T-helper 1 cell (primary cell): Measurements from ENCODE around the gene PTPN4.
"Not testable (repeated sequence)": the region's sequence is repeated elsewhere in the genome, so short reads cannot be mapped to it uniquely, and the experiment has no call there.

ENCODE experiments used
- DNase-seq, 5 donors: peaks; one replicate each; pipeline ENCODE4 v3.0.0-alpha.2; 2012 to 2020

PTPN4 gene

DNA sequence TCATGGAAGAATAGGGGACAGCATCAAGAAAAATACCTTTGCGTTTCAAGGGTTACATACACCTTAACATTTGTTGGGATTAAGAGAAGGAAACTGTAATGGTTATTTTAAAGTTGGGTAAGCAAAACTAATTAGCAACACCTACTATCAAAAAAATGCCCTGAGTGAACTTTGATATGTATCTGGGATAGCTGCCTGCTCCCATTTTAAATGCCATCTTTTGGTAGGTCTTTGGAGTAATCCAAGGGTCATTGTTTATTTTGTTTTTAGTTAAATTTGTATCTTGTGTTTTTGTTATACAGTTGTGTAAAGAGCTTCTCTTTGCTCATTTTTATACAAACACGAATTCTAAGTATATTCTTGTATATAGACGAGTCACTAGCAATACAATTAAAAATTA is 9.9 kb downstream of the PTPN4 start:
- DNase-seq = no peak

DNA sequence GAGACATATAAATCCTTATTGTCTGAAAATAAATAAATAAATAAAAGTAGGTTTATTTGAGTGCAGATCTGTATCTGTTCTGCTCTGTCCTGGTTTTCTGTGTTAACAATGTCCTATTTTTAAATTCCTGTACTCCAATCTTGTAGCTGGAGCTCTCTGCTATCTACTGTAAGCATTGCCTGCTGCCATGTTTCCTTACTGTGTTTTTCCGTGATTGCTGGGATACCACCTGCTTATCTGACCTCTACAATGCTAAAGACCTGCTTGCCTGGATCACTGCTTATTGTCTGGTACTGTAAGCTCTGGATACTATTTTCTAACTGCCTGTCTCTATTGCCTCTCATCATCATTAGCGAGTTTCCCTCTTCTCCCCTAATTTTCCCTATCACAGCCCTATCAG is 11.6 kb downstream of the PTPN4 start:
- DNase-seq = no peak

DNA sequence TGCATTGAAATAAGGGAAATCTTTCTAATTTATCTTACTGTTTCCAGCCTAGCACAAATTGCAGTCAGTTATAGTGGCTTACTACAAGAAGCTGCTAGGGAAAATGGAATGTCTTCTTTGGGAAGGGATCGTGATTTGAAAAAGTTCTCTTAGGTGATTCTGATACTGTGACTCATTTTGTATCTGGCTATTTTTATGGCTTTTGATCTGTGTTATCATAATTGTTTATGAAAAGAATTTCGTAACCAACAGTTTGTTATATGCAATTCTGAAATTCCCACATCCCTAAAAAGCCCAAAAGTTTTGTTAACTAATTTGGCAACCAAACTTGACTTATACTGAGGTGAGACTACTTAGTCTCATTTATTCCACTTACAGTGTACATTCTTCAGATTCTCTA is 12.4 kb downstream of the PTPN4 start:
- DNase-seq = no peak

DNA sequence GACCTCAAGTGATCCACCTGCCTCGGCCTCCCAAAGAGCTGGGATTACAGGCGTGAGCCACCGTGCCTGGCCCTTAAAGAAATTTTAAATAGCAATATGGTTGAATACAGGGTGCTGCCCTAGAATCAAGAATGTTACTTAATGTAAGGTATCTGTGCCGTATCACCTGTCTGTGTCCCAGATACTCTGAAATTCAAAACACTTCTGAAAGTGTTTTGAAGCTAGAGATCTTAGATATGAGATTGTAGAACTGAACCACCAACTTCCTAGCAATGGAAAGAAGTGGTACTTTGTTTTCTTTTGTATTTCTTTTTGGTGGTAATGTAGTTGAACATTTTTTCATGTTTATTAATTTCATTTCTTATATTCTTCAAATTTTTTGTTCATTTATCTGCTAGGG is 13.0 kb downstream of the PTPN4 start:
- DNase-seq = no peak

DNA sequence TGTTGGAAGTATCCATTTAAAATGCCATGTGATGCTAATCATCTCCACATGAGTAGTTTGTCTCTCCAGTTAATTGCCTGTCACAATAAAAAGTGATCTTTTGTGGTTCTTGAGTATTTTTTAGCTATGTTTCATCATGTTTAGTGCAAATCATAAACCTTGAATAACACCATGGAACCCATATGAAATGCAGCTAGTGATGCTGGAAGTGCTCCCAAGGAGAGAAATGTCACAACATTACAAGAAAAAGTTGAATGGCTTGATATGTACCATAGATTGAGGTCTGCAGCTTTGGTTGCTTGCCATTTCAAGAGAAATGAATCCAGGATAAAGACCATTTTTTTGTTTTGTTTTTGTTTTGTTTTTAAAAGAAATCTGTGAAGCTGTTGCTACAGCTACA is 14.3 kb downstream of the PTPN4 start:
- DNase-seq = no peak

DNA sequence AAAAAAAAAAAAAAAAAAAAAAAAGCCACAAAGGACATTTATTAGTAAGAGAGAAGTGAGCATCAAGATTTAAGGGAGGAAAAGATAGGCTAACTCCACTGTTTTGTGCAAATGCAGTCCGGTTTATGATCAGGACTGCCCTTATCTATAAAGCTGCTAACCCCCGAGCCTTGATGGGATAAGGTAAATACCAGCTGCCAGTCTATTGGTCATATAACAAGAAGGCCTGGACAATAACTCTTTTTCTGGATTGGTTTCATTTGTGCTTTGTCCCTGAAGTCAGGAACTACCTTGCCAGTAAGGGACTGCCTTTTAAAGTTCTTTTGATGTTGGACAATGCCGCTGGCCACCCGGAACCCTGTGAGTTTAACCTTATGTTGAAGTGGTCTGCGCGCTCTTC is 15.4 kb downstream of the PTPN4 start:
- DNase-seq = no peak

DNA sequence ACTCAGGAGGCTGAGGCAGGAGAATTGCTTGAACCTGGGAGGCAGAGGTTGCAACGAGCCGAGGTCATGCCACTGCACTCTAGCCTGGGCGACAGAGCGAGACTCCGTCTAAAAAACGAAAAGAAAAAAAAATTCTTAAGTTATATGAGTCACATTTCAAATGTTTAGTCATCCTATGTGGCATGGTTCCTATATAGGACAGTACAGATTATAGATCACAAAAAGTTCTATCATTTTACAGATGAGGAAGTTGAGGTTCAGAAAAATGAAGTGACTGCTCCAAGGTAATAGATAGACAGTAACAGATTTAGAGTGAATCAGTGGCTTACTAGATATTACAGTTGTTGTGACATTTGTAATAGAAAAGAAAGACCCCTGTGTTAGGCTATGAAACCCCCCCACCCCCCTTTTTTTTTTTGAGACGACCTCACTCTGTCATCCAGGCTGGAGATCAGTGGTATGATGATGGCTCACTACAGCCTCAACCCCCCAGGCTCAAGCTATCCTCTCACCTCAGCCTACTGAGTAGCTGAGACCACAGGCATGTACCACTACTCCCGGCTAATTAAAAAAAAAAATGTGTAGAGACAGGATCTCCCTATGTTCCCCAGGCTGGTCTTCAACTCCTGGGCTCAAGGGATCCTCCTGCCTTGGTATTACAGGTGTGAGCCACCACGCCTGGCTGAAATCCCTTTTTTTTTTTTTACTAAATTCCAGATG is 22.7 kb downstream of the PTPN4 start:
- DNase-seq = no peak

DNA sequence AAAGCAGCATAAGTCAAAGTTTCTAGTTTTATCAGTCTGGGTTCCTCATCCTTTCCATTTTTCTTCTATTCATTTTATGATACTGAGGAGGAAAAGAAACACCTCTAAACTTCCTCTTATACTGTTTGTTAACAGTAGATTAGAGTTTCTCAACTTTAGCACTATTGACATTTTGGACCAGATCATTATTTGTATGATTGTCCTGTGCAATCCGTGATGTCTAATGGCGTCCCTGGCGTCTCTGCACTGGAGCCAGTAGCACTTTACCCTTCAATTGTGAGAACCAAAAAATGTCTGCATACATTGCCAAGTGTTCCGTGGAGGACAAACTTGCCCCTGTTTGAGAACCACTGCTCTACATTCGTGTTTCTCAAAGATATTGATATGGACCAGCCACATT is 25.2 kb downstream of the PTPN4 start:
- no peak for DNase-seq

DNA sequence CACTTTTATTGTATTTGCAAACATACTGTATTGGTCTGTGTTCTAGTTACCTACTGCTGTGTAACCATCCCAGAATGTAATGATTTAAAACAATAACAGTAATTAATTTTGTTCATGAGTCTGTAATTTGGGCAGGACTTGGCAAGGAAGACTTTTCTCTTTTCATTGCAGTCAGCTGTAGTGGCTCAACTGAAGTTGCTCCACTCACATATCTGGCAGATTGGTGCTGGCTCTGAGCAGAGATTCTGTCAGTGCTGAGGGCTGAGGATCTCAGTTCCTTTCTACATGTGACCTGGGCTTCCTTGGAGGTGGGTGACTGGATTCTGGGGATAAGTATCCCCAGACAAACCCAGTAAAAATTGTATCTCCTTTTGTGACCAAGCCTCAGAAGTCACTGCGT is 26.6 kb downstream of the PTPN4 start:
- DNase-seq = no peak

DNA sequence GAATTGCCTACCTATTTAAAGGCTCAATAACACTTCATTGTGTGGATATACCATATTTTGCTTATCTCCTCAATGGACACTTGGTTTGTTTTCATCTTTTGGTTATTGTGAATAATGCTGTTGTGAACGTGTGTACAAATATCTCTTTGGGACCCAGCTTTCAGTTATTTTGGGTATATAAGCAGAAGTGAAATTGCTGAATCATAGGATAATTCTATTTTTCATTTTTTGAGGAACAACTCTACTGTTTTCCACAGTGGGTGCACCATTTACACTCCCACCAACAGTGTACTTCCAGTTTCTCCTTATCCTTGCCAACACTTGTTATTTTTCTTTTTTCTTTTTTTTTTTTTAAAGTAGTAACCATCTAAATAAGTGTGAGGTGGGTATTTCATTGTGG is 29.0 kb downstream of the PTPN4 start:
- no peak for DNase-seq

DNA sequence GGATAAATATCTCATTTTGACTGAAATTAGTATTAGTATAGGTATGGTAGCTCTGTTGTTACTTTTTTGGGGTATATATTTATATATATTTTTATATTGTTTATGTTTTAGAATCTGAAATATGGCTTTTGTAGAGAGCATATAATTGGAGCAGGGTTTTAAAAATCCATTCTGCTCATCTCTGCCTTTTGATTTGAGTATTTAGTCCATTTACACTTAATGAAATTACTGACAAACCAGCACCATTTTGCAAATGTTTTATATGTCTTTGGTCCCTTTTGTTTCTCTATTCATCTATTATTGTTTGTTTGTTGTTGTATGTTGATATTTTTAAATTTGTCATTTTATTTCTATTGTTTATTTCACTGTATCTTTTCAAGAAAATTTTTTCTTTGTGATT is 30.7 kb downstream of the PTPN4 start:
- no peak for DNase-seq

DNA sequence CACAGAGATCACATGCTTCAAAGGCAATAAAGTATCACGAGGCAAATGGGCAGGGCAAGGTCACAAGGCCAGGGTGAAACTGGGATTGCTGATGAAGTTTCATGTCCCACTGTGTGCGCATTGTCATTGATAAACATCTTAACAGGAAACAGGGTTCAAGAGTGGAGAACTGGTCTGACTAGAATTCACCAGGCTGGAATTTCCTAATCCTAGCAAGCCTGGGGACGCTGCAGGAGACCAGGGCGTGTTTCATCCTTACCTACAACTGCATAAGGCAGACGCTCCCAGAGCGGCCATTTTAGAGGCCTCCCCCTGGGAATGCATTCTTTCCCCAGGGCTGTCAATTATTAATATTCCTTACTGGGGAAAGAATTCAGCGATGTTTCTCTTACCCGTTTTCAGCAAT is 33.2 kb downstream of the PTPN4 start:
- no peak for DNase-seq

DNA sequence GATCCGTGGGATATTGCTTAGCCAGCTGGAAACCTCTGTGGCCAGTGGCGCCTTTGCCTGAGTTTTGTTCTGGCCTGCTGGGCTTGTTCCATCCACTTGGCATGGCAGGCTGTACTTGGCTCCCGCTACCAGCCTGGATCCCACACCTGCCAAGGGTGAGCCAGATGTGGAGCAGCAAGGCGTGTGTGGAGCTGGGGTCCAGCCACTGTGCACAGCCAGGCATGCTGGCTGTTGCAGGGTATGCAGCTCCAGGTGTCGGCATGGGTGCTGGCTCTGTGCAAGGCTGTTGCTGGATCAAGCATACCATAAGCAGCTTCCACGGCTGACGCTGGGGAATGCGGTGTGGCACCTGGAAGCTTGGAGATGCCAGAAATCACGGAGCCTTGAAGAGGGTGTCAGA is 34.5 kb downstream of the PTPN4 start:
- no peak for DNase-seq

DNA sequence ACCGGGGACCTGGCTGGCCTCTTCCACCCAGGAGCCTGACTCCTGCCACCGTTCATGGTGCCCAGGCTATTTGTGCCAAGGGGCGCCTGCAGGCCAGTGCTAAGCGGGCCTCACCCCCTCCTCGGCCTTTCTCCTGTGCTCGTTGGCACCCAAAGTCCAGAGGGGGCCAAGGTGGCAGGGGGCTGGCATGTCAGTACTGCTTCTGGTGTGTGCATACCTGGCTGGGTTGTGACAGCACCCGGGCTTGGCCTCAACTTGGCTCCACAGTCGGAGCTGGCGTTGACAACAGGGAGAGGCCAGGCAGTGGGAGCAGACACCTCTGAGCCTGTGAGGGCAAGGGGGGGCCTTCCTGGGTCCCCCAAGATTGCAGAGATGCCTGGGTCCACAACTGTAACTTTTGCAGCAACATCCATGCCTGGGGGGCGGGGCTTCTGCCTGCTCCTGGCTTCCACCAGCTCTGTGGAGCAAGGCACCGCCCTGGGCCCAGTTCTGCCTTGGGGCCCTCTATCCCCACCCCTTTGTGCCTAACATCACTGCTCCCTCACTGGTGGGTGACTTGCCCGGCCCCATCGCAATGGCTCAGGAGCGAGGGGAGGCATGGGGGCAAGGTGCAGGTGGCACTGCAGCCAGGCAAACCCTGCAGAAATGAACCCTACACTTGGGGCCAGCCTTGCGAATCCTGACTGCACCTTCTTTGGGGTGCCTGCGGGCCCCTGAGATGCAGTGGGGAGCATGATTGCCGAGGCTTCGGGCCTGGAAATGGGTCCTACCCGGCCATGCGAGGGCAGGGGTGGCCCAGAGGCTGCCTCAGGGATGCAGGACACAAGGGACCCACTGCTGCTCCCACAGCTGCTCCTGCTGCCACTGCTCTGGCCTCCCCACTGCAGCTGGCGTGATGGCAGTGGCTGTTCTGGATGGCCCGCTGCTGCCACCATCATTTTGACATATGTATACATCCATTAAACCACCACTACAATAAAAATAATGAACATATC is 35.9 kb downstream of the PTPN4 start:
- no peak for DNase-seq

DNA sequence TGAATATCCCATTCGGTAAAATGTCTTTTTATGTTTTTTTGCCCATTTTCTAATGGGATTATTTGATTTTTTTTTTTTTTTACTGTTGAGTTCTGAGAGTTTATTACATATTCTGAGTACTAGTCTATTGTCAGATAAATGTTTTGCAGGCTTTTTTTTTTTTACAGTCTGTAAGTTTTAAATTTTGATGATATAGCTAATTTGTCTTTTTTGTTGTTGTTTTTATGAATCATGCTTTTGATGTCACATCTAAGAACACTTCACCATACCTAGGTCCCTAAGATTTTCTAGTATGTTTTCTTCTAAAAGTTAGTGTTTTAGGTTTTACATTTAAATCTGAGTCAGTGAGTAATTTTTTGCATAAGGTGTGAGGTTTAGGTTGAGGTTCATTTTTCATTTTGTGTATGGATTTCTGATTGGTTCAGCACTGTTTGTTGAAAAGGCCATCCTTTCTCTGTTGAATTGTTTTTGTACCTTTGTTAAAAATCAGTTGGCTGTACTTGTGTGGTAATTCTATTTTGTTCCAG is 40.7 kb downstream of the PTPN4 start:
- DNase-seq = no peak

DNA sequence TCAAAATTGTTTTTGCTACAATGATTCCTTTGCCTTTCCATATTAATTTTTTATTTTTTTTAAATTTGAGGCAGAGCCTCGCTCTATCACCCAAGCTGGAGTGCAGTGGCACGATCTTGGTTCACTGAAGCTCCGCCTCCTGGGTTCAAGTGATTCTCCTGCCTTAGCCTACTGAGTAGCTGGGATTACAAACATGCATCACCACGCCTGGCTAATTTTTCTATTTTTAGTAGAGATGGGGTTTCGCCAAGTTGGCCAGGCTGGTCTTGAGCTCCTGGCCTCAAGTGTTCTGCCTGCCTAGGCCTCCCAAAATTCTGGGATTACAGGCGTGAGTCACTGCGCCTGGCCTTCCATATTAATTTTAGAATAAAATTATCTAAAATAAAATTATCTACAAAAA is 41.3 kb downstream of the PTPN4 start:
- DNase-seq = no peak

DNA sequence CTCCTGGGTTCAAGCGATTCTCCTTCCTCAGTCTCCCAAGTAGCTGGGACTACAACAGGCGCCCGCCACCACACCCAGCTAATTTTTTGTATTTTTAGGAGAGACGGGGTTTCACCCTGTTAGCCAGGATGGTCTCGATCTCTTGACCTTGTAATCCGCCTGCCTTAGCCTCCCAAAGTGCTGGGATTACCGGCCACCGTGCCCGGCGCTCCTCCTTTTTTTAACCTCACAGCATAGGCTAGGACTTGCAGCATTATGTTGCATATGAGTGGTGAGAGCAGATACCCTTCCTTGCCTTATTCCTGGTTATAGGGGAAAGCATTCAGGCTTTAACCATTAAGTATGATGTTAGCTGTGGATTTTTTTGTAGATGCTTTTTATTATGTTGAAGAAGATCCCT is 42.3 kb downstream of the PTPN4 start:
- not testable (repeated sequence) for DNase-seq

DNA sequence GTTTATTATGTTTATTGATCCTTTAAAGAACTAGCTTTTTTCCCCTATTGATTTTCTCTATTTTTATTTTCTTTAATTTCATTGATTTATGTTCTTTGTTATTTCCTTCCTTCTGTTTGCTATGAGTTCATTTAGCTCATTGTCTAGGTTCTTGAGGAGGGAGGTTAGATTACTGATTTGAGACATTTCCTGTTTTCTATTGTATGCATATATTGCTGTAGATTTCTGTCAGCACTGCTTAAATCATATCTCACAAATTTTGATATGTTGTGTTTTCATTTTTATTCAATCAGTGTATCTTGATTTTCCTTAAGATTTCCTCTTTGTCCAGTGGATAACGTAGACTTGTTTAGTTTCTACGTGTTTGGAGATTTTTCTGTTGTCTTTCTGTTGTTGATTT is 43.4 kb downstream of the PTPN4 start:
- no peak for DNase-seq

DNA sequence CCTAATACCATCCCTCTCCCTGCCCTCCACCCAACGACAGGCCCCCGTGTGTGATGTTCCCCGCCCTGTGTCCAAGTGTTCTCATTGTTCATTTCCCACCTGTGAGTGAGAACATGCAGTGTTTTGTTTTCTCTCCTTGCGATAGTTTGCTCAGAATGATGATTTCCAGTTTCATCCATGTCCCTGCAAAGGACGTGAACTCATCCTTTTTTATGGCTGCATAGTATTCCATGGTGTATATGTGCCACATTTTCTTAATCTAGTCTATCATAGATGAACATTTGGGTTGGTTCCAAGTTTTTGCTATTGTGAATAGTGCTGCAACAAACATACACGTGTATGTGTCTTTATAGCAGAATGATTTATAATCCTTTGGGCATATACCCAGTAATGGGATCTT is 44.7 kb downstream of the PTPN4 start:
- not testable (repeated sequence) for DNase-seq

DNA sequence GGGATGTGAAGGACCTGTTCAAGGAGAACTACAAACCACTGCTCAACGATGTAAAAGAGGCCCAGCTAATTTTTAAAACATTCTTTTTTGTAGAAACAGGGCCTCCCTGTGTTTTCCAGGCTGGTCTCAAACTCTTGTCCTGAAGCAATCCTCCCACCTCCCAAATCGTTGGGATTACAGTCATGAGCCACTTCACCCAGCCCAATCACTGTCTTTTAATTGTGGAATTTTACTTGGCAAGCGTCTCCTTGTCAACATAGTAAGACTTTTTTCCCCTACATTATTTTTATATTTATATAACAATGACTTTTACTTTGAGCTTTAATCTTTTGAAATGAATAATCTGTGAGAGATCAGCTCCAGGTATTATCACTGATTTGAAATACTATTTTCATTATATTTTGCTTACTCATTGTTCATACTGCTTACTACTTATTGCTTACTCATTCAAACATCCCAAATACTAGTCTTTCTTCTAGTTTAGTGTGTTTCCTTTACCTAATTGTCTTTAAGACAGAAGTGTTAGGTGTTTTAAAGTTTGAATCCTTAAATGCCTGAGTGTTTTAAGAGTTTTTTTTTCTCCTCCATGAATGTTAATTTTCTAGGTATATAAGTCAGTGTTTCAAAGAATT is 48.9 kb downstream of the PTPN4 start:
- DNase-seq = no peak

DNA sequence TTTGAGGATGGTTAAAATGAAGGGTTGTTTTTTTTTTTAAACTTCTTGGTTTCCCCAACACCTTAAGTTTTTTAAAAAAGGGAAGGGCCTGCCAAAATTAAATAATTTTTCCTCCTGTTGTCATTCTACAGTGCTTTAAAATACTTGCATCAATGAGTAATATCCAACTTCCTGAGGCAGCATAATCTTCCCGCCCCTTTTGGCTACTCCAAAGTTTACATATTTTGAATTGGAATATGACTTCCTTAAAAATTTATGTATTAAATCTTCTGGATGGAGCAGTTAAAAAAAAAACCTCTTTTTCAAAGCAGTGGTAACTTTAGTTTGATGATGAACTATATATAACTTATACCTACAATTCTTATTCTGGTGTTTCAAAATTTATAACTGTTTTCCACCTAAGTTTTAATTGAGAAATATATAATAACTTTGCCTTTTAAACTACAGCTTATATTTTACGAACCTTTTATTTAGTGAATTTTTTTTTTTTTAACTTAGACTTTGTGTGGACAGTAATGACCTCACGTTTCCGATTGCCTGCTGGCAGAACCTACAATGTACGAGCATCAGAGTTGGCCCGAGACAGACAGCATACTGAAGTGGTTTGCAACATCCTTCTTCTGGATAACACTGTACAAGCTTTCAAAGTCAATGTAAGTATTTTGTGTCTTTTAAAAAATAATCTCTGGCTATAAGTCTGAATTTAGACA is 49.8 kb downstream of the PTPN4 start:
- DNase-seq = no peak

DNA sequence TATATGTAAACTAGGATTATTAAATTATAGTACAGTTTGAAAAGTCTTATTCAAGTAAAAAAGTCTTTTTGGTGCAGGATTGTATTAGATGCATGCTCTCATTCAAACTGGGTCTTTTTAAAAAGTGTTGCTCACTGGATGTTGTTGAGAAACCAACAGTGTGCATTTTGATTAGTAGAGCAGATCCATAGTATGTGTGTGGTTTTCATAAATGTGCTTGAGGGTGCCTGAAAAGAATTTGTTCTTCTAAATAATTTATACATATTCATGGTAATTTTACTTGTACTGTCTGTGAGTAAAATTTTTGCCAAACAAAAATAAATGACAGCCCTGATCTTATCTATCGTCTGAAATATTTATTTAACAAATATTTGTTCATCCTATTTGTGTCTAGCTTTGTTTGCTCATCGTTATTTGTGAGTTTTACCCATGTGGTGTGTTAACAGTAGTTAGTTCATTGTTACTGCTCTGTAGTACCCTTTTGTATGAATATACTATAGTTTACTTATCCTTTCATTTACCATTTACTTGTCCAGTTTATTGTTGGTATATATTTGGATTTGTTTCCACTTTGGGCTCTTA is 50.4 kb downstream of the PTPN4 start:
- DNase-seq = no peak
